Posterior cingulate gyrus (tissue), 11 donors: ENCODE results near the gene POLE3.
"Not testable (repeated sequence)": the region's sequence is repeated elsewhere in the genome, so short reads cannot be mapped to it uniquely, and the experiment has no call there.

Source experiments
- DNase-seq, 10 donors: peaks; one replicate each; pipeline versions ENCODE4 v3.0.0 to v3.0.0-alpha.2; 2020 to 2021; ENCODE audit warnings: mixed read lengths in 3 of 10
- intact Hi-C: fragments of 100-400 bp; cut with DNase I; formaldehyde crosslinking; loops from one replicate; pipeline ENCODE4 v1.15.1; 2023

POLE3 gene

GRCh38 chr9:113406873-113407511 is 3.5 kb downstream of the POLE3 start:
- peak in 7 of 10 donors; percentile 35 to 92 (median 57) for DNase-seq
- intact Hi-C loops: not testable (repeated sequence)

GRCh38 chr9:113406353-113406752 is 4.1 kb downstream of the POLE3 start:
- intact Hi-C loops: not testable (repeated sequence)
- peak in 1 of 10 donors; percentile 42 for DNase-seq

GRCh38 chr9:113403646-113404045 is 6.8 kb downstream of the POLE3 start:
- intact Hi-C loops: no loop called here
- no peak for DNase-seq

GRCh38 chr9:113401027-113401792 is 9.3 kb downstream of the POLE3 start, which contains the start of gene ALAD:
TSS of gene ALAD (minus strand) at chr9:113401284. CDS start at chr9:113393559, 7,725 bp downstream.
- peak; percentile 98 to 100 (median 100) for DNase-seq
- intact Hi-C loops: loop anchor here (1.0 to 2.0 kb wide), 3 partner anchors 9 to 126 kb away; partner anchors contain the start of genes C9orf43, CDC26, POLE3 and PRPF4

- intact Hi-C loops: loop anchor here (2.0 kb wide), 2 partner anchors 59 to 125 kb away; partner anchors contain the start of genes CDC26, PRPF4 and WDR31
- peak in 1 of 10 donors; percentile 26 for DNase-seq
Measured at GRCh38 chr9:113399646-113400200, 10.8 kb downstream of the POLE3 start.

GRCh38 chr9:113398796-113399195 is 11.7 kb downstream of the POLE3 start:
- DNase-seq: peak in 1 of 10 donors; percentile 25
- intact Hi-C loops: no loop called here

- DNase-seq: peak in 1 of 10 donors; percentile 16
- intact Hi-C loops: no loop called here
Measured at GRCh38 chr9:113397203-113397631, 13.3 kb downstream of the POLE3 start.

GRCh38 chr9:113395000-113395861 is 15.2 kb downstream of the POLE3 start:
- intact Hi-C loops: no loop called here
- peak in 1 of 10 donors; percentile 19 for DNase-seq

GRCh38 chr9:113393281-113393680 is 17.2 kb downstream of the POLE3 start:
- intact Hi-C loops: no loop called here

GRCh38 chr9:113391917-113392316 is 18.6 kb downstream of the POLE3 start:
- intact Hi-C loops: no loop called here
- DNase-seq: peak in 1 of 10 donors; percentile 69

More at GRCh38 chr9:113393281-113393680, 17.2 kb downstream of the POLE3 start:
- DNase-seq: peak in 4 of 10 donors; percentile 13 to 79 (median 32)

GRCh38 chr9:113390192-113390960 is 20.1 kb downstream of the POLE3 start:
- intact Hi-C loops: no loop called here

GRCh38 chr9:113389451-113389850 is 21.0 kb downstream of the POLE3 start:
- intact Hi-C loops: no loop called here
- peak in 1 of 10 donors; percentile 70 for DNase-seq

More at GRCh38 chr9:113390192-113390960, 20.1 kb downstream of the POLE3 start:
- peak in 1 of 10 donors; percentile 69 for DNase-seq

- peak in 1 of 10 donors; percentile 73 for DNase-seq
- intact Hi-C loops: no loop called here
Measured at GRCh38 chr9:113388833-113389232, 21.6 kb downstream of the POLE3 start.

GRCh38 chr9:113387560-113388230 is 22.8 kb downstream of the POLE3 start:
- intact Hi-C loops: no loop called here
- peak in 1 of 10 donors; percentile 47 for DNase-seq

GRCh38 chr9:113386571-113387393 is 23.7 kb downstream of the POLE3 start:
- DNase-seq: peak in 1 of 10 donors; percentile 7
- intact Hi-C loops: no loop called here

- DNase-seq: peak in 1 of 10 donors; percentile 10
- intact Hi-C loops: no loop called here
Measured at GRCh38 chr9:113381909-113382411, 28.5 kb downstream of the POLE3 start.

GRCh38 chr9:113381441-113381840 is 29.0 kb downstream of the POLE3 start:
- intact Hi-C loops: not testable (repeated sequence)
- peak in 1 of 10 donors; percentile 10 for DNase-seq
